GF-D8 (cell line): ENCODE data around the gene KMT5B.

Source experiments
- DNase-seq: peaks from one replicate; lab custom pipeline; 2025; lab: John Stamatoyannopoulos, UW

The KMT5B gene

DNA sequence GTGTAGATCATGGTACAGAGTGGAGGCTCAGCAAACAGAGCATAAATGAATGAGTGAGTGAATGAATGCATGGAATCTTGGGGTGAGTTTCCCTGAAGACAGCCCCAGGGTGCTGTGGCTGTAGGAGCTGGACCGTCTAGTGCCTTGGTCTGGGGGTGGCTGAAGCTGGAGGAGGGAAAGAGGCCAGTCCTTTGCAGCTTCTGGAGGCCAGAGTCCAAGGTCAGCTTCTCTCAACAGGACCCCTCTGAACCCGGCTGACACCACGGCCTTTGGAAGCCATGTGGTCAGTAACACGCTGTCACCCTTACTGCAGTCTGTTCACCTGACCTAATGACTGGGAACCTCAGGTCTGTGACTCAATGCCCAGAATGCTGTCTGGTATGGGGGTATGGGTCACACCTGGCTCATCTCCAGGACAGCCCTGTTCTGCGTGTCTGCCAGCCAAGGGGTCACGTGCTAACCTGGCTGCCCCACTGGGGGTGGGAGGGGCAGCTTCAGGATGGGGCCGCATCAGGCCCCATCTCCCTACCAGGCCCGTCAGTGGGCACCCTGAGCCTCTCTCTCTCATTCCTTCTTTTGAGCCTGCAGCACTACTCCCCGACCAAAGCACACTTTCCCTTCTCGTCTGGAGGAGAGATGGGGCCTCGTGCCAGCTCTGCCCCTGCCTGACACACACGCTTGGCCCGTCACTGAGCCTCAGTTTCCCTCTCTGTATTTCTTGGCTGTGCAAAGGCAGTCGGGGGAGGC lies 67.8 kb downstream of the KMT5B start:
- DNase-seq, result no peak

DNA sequence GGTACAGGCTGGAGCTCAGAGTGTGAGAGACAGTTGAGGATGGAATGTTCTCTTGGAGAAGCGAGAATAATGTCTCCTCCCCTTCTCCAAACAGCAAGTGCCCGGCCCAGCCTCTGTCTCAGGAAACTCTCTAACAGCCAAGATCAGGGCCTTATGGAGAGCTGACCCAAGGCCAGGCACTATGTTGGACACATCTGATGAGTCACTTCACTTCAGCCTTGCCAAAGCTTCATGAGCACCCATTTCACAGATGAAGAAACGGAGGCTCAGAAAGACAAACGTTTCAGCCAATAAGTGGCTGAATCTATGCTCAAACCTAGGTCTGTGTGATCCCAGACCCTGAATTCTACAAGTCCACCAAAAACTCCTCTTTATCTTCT lies 69.8 kb downstream of the KMT5B start:
- no peak for DNase-seq

DNA sequence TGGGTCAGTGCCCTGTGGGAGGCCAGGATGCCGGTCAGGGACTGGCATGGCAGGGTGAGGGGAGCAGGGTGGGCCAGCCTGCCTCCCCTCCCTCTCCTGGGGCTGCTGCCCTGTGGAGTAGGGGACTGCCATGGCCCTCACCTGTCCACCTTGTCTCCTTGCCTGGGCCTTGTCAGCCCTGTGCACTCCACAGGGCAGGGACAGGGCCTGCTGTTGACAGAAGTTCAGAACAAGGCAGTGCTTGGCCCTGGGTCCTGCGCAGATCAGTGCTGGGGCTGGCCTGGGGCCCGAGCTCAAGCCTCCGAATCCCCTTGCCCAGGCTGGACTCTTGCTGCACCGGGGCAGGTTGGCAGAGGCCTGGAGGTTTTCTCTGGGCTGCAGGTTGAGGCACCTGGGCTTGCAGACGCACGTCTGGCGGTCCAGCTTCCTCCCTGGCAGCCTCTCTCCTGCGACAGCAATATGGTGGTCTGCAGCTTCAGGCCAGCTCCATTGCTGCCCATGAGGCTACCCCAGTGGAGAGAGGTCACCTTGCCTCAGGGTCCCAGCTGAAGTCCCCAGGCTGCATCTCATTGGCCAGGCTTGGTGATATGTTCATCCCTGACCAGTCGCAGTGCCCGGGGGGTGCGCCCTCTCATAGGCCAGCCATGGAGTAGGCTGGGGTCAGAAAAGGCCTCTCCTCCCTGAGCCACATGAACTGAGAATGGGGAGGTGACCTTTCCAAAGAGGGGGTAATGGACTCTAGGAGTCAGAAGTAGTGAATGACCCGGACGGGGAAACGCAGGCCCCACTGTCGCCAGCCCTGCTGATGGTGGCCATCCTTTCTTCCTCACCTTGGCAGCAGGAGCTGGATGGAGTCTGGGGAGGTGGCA lies 70.4 kb downstream of the KMT5B start:
- no peak for DNase-seq

DNA sequence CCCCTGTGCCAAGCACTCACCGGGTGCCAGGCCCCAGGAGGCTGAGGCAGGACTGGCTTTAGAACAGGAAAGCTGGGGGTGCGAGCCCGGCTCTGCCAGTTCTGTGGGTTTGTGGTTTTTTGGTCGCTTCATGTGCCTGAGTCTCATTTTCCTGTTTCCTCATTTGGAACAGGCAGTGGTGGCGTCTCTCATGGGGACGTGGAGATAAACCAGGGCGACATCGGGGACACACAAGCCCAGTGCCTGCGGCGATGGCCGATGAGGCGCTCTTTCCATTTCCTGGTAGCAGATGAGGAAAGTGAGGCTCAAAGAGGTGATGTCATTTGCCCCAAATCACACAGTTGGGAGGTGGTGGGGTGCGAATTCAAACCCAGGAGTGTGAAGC lies 71.1 kb downstream of the KMT5B start:
- peak; percentile 77 for DNase-seq

DNA sequence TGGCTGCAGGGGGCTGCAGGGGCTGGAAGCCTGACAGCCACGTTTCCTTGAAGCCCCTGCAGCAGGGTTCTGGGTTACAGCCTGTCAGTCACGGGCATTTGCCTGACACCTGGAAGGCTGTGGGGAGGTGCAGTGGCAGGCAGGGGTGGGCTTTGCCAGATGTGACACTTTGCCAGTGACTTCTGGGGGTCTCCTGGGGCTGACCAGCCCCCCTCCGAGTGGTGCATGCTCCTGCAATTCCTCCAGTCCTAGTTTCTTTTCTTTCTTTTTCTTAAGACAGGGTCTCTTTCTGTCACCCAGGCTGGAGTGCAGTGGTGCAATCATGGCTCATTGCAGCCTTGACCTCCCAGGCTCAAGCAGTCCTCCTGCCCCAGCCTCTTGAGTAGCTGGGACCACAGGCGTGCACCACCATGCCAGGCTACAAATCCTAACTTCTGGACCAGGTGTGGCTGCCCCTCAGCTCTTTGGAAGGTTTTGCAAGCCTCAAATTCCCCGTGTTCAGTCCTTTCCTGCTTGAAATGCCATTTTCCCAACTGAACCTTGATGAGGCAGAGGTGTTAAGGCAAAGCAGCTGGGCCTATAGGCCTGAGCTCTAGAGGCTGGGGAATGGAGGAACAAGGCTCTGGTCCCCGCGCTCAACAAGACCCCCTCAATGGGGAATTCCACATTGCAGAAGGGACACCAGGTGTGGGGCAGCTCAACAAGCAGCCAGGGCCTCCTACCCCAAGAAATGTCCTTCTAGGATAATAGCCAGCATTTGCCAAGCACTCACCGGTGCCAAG lies 71.7 kb downstream of the KMT5B start:
- DNase-seq, result no peak

DNA sequence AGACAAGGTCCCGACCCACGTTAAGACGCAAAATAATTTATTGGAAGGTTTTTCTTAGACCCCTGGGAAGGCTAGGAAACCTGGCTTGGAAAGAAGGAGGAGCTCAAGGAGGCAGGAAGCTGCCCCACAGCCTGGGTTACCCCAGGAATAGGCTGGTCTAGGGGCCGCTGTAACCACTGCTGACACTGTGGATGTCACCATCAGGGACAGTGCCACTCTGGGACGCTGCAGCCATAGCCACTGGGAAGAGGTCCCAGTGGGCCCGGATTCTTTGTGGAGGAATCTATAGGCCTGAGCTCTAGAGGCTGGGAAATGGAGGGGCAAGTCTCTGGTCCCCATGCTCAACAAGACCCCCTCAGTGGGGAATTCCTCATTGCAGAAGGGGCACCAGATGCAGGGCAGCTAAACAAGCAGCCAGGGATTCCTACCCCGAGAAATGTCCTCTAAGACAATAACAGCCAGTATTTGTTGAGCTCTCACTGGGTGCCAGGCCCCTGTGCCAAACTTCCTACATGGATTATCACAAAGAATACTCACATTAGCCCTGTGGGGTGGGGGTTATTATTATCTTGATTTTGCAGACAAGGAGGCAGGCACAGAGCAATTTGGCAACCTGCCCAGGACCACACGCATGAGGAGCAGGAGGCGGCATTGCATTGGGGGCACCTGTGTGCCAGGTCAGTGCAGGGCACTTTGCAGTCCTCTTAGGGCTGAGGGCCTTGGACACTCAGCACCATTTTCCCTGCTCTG lies 72.4 kb downstream of the KMT5B start:
- DNase-seq, result no peak

DNA sequence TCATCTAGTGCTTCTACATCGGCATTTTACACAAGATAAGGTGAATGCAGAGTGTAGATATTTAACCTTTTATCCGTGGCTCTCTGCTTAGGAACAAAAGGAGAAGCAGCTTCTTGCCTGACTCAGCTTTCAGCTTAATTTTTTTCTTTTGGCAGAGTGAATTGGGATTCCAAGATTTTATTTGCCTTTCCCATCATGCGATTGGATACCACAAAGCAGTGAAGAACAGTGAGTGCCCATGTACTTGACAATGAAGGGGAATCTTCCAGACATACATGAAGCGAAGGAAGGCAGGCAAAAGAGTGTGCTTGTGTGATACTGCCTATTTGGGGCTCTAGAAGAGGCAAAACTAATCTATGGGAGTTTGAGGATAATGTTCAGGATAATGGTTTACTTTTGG lies 74.9 kb downstream of the KMT5B start:
- DNase-seq, result no peak

DNA sequence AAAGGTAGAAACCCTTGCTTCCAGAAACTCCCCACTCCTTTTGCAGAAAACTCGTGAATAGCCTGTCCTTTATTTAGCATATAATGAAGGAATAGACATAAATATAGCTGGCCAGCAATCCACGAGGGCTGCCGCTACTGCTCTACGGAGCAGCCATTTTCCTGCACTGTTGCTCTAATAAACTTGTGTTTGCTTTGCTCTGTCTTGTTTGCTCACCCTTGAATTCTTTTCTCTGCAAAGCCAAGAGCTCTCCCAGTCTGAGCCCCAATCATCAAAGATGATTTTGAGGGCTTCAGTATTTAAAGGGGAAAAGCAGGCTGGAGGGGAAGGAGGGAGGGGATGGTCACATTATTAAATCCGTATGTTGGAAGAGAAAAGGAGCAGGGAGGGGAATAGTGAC lies 75.3 kb downstream of the KMT5B start:
- DNase-seq, result no peak

DNA sequence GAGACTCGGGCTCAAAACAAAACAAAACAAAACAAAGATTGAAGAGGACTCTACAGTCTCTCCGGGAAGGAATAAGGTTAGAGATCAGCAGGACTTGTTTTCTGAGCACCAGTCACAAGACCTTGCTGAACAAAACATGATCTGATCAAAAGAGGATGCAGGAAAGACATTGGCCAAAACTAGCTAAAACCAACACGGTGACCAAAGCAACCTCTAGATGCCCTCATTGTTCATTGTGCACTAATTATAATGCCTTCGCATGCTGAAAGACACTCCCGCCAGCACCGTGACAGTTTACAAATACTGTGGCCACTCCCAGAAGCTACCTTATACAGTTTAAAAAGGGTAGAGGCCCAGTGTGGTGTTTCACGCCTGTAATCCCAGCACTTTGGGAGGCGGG lies 76.2 kb downstream of the KMT5B start:
- no peak for DNase-seq

DNA sequence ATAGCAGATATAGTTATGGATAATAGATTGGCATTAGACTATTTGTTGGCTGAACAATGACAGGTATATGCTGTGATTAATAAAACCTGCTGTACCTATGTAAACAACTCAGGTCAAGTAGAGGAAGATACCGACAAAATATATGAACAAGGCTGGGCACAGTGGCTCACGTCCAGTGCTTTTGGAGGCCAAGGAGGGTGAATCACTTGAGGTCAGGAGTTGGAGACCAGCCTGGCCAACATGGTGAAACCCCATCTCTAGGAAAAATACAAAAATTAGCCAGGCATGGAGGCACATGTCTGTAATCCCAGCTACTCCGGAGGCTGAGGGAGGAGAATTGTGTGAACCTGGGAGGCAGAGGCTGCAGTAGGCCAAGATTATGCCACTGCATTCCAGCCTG lies 77.9 kb downstream of the KMT5B start:
- no peak for DNase-seq

DNA sequence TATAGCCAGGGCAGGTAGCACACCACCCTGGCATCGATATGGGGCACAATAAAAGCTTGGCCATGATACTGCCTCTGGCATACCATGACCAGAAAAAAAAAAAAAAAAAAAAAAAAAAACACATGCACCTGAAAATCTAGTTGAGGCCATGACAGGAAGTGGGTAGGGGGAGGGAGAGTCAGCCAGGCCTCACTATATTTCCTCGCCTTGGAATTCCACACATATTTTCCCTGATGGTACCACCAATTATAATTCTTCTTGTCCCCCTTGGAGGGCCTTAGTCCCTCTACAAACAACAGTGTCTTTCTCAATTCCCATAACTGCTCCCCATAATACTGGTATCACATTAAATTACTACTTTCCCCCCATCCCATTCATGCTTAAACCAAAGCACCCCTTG lies 79.3 kb downstream of the KMT5B start:
- DNase-seq, result no peak

DNA sequence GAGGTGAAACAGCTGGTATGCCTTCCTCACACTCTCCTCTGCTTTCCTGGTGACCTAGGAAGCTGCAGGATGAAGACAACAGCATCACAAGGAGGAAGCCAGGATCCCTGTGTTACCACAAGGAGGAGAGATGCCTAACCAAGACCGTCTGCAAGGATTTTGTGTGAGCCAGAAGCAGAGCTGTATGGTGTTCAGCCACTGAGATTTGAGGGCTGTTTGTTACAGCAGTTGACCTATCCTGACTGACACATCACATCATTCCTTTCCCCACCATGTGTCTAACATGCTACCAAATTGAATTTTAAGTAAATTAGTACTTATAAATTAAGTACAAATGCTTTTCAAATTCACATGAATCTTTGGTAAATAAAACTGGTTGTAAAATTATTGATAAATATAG lies 83.0 kb downstream of the KMT5B start:
- DNase-seq, result no peak

DNA sequence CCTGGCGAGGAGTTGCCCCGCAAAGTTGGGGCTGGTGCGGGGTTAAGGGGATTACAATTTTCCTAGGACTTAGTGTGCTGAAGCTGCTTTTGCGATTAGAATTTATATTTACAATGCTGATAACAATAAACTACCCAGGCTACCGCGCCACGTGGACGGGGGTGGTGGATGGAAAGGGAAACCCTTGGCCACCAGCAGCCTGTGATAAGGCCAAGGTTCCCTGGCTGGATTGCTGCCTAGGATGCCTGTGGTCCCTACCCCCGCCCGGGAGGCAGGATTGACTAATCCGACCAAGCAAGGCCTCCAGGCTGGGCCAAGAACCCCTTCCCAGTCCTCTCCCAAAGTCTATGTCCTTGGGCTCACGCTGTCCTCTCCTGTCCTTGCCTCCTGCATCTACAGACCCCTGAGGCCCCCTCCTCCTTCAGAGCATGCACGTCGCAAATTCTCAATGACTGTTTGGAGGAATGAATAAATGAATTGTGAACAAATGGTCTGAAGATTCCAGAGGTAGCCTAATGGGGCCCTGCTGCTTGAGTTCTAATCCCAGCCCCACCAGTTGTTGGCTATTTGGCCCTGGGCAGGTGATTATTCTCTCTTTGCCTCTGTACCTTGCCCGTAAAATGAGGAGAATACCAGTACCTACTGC lies 84.3 kb downstream of the KMT5B start:
- DNase-seq, result no peak

DNA sequence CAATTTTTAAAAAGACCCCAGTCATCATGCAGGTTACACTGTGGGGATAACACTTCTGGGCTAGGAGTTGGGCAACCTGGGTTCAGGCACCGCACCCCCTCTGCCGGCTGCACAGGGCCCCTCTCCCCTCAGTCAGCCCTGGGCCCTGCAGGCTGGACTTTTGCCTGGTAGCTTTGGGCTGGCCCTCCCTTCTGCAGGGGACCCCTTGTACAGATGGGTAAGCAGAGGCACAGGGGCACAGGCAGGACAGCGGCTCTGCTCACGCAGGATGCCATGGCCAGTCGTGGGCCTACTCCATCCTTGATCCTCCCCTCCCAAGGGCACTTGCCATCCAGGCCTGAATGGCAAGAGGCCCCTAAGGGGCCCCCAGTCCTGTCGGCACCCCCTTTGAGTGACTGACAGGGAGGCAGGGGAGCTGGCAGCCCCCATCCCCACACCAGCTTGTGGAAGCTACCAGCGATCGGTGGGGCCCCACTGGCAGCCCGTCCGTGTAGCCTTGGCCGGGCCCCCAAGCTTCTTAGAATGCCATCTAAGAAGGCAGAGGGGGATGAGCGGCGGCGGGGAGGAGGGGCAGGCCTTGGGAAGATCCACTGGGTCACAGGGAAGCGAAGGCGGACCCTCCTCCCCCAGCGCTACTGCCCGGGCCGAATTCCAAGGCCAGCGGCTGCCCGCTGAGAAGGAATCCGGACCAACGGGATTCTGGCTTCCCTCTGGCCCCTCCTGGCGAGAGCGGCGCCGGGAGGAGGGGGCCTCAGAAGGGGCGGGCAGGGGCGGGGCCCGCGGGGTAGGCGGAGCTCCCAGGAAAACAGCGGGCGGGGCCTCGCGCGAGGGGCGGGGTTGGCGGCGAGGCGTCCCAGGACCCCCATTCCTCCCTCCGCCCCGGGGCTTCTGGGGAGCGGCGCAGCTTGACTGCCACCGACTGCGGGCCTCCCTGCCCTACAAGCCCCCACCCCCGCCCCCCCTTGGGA lies 85.1 kb downstream of the KMT5B start:
- DNase-seq, result no peak

DNA sequence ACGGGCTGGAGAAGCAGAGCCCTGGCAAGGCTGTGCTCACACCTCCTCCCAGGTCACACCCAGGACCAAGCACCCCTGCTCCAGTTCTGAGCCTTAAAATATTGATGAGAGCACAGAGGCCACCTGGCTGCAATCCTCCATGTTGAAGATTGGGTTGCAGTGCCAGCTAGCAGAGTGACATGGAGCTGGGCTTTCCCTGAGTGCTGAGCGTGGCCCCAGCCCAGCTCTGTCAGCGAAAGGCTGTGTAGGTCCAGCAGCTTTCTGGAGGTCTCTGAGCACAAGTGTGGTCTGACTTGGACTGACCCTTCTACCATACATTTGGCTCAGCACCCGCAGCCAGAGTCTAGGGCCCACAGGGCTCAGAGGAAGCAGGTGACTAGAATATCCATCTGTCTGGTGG lies 87.9 kb downstream of the KMT5B start:
- no peak for DNase-seq

DNA sequence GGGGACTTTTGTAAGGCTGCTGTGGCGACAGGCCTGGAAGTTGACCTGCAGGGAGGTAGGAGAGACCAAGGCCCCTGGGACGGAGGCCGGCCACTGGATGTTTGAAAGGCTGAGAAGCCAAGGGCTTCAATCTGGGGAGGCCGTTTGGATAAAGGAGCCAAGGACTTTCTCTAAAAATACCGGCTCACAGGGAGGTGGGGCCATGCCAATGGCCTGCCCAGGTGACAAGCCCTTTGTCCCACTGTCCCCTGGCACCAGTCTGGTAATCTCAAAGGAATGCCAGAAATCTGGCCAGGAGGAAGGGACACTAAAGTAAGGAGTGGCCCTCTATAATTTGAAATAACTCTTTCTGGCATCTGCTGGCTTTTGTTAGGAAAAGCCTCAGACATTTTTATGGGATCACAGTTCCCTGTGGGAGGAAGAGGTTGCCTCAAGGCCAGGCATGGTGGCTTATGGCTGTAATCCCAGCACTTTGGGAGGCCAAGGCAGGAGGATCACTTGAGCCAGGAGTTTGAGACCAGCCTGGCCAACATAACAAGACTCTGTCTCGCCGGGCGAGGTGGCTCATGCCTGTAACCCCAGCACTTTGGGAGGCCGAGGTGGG lies 90.1 kb downstream of the KMT5B start:
- DNase-seq, result no peak

DNA sequence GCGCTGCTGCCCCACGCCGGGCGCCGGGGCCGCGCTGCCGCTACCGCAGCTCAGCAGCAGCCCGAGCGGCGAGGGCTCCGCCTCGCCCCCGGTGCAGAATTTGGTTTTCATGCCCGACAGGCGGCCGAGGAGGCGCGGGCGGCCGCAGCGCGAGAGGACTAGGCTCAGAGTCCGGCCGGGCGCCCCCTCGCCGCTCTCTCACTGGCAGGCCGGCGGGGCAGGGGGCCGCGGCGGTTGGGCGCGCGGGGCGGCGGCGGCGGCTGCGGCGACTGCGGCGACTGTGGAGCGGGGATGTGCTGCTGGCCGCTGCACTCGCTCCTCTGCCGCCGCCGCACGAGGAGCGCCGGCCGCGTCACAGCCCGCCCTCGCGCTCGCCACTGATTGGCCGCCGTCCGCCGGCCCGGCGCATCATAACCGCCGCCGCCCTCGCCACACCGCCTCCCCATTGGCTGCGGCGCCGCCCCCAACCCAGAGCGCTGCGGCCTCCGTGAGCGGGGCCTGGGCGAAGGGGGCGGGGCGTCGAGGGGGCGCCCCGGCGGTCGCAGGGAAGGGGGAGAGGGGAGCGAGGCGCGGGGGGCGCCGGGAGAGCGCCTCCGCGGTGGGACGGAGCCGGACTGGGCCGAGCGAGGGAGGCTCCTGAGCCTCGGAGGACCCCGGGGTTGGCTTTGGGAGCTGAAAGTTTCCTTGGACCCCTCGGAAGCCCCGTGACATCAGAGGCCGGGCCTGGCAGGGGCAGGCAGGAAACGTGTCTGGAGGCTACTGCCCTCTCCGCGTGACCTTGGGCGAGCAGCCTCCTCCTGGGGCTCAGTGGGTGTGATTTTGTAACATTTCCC lies 91.8 kb downstream of the KMT5B start, which contains the start of gene CHKA:
TSS of gene CHKA (minus strand) at position 322 of the 833 bp plus-strand sequence. CDS start at position 111, 211 bp downstream.
- peak; percentile 78 for DNase-seq

DNA sequence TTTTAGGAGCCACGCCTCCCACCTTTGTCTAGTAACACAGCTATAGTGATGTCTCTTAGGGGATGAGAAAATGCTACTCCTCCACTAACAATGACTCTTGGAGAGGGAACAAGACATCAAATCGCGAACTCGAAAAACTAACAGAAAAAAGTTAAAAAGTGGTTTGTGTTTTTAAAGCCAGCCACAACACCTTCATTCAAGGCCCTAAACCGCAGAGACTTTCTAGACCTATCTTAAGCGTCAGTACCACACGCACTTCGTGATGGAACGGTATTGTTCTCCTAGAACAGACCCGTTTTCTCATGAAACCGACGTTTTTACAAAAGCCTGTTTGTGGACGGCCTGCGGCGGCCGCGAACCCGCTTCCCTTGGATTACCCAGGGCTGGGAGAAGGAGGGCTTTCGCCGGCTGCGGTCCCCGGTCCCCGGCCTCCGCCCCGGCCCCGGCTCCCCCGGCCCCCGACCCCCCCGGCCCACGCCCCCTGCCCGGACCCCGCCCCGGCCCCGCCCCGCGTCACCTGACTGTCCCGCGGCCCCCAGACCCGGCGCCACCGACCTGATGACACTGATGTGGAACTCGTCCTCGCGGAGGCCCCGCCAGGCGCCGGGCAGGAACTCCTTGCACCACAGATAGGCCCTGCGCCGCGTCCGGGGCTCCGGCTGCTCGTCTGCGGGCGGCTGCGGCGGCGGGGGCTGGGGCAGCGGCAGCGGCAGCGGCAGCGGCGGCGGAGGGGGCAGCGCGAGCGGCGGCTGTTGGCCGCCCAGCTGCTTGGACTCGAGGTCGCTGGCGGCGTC lies 92.6 kb downstream of the KMT5B start:
- DNase-seq, result no peak
